Osteocyte (in vitro differentiated cells): ENCODE results near the gene DPPA5. TPM values are rescaled to one million over a fixed set of nuclear protein-coding genes. Genes with fewer than 3 reads are reported as not detected.

Experiments
- DNase-seq: peaks from one replicate; pipeline ENCODE4 v3.0.0; 2021; ENCODE audit warnings: mixed read lengths; ENCODE audit not compliant: unreplicated experiment; ENCODE audit errors: extremely low spot score
- H3K27ac Mint-ChIP-seq: one replicate; pipeline ENCODE4 v1.8.0; 2021; ENCODE audit warnings: mild to moderate bottlenecking, mixed read lengths; ENCODE audit not compliant: unreplicated experiment
- H3K27me3 Mint-ChIP-seq: one replicate; pipeline ENCODE4 v1.8.0; 2021; ENCODE audit warnings: mixed read lengths; ENCODE audit not compliant: unreplicated experiment
- H3K36me3 Mint-ChIP-seq: one replicate; pipeline ENCODE4 v1.8.0; 2021; ENCODE audit warnings: mixed read lengths; ENCODE audit not compliant: unreplicated experiment
- H3K4me1 Mint-ChIP-seq: one replicate; pipeline ENCODE4 v1.8.0; 2021; ENCODE audit warnings: mixed read lengths; ENCODE audit not compliant: unreplicated experiment
- H3K4me3 Mint-ChIP-seq: one replicate; pipeline ENCODE4 v1.8.0; 2021; ENCODE audit warnings: mild to moderate bottlenecking, moderate library complexity, mixed read lengths; ENCODE audit not compliant: unreplicated experiment
- H3K9me3 Mint-ChIP-seq: one replicate; pipeline ENCODE4 v1.8.0; 2021; ENCODE audit warnings: mixed read lengths; ENCODE audit not compliant: unreplicated experiment
- CTCF ChIP-seq: fragments of 200-600 bp; sonication (generic); IDR thresholded peaks from 2 replicates; pipeline ENCODE4 v1.5.0; 2021; ENCODE audit warnings: antibody characterized with exemption, mild to moderate bottlenecking, moderate library complexity
- long read RNA-seq: library from polyadenylated mRNA; unstranded; transcript quantifications from one replicate; pipeline ENCODE4 v2.0.0, GENCODE V29; 2021
- total RNA-seq: library from RNA; stranded (reverse); gene quantifications from 2 replicates; pipeline ENCODE4 v1.2.1, GENCODE V29; 2021

DPPA5 gene, protein sequence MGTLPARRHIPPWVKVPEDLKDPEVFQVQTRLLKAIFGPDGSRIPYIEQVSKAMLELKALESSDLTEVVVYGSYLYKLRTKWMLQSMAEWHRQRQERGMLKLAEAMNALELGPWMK
- total RNA-seq: not detected in 2 replicates
- long read RNA-seq: 0 reads

DNA sequence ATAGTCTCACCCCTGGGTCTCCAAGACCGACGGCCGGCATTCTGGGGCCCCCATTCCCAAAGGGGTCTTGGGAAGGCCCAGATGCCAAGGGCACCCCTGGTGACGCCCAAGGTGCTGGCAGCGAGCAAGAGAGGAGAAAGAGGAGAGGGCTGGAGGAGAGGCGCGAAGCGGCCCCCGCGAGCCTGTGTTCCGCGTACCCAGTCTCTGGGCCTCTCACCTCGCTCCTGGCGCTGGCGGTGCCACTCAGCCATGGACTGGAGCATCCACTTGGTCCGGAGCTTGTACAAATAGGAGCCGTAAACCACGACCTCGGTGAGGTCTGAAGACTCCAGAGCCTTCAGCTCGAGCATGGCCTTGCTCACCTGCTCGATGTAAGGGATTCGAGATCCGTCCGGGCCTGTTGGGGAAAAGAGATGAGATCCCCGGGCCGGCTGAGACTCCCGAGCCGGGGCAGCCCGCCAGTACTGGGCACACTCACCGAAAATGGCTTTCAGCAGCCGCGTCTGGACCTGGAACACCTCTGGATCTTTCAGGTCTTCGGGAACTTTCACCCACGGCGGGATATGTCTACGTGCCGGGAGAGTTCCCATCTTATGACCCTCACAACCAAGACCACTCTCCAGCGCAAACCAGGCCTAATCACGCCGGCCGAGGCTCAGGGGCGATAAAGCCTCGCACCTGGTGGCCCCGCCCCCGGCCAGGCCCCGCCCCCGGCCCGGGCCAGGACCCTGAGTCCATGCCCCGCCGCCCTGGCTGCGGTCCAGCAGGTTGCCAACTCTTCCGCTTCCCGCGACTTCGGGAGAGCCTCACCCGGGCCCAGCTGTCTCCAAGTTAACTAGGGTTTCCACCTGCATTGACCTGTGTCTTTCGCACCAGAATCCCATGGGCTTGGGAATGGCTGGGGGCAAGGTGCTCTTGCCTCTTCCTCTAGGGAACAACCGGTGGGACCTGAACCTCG lies at the start of gene DPPA5:
Gene DPPA5 (minus strand): TSS at position 641 of the 958 bp plus-strand sequence. CDS start 51 bp downstream, at position 590.
- peaks cover 24% of the 10 kb centered on the region for H3K27me3 Mint-ChIP-seq
- no peaks in the 10 kb centered on the region for H3K36me3 Mint-ChIP-seq
- H3K4me1 Mint-ChIP-seq: no peaks in the 10 kb centered on the region
- no peak for TF ChIP-seq CTCF
- H3K9me3 Mint-ChIP-seq: no peaks in the 10 kb centered on the region
- no peak within 1 kb of the TSS for H3K27ac Mint-ChIP-seq
- no peak within 1 kb of the TSS for H3K4me3 Mint-ChIP-seq
- no peak for DNase-seq

GRCh38 chr6:73400656-73401055 lies 46.6 kb upstream of the DPPA5 start:
- H3K4me3 Mint-ChIP-seq: no peak overlapping the region
- DNase-seq: no peak
- peaks cover 4% of the 10 kb centered on the region for H3K27me3 Mint-ChIP-seq
- no peaks in the 10 kb centered on the region for H3K4me1 Mint-ChIP-seq
- H3K9me3 Mint-ChIP-seq: no peaks in the 10 kb centered on the region
- H3K36me3 Mint-ChIP-seq: no peaks in the 10 kb centered on the region
- TF ChIP-seq CTCF: no peak
- H3K27ac Mint-ChIP-seq: no peak overlapping the region

- H3K27me3 Mint-ChIP-seq: no peaks in the 10 kb centered on the region
- peak; percentile 48 for DNase-seq
- H3K27ac Mint-ChIP-seq: no peak overlapping the region
- H3K9me3 Mint-ChIP-seq: no peaks in the 10 kb centered on the region
- H3K4me1 Mint-ChIP-seq: no peaks in the 10 kb centered on the region
- H3K36me3 Mint-ChIP-seq: no peaks in the 10 kb centered on the region
- TF ChIP-seq CTCF: no peak
- no peak overlapping the region for H3K4me3 Mint-ChIP-seq
These were observed 41.8 kb upstream of the DPPA5 start for GRCh38 chr6:73395875-73396274.

DNA sequence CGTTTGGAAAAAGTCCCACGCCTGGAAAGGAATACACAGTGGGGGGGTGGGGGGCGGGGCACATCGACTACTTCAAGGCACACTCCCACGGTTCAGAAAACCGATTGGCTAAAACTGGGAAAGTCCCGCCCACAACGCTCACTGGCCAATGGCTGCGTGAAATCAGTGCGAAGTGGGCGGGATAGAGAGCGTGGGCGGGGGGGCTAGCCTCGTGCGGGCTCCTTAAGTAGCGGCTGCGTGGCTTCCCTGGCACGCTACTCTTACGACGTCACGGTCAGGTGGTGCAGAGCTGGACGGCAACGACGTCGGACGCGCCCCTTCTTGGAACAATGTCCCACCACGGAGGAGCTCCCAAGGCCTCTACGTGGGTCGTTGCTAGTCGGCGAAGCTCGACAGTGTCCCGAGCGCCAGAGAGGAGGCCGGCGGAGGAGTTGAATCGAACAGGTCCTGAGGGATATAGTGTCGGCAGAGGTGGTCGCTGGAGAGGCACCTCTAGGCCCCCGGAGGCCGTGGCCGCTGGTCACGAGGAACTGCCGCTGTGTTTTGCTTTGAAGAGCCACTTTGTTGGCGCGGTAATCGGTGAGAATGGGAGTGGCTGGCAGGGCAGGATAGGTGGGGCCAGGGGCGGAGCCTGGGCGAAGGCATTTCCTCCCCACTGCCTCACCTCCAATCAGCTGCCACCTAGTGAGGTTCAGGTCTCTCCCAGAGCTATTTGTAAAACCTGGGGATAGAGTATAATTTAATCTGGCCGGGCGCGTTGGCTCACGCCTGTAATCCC lies 40.7 kb upstream of the DPPA5 start, which contains the start of gene DDX43:
Gene DDX43 (plus strand): TSS at position 252 of the 778 bp plus-strand sequence. CDS start 78 bp downstream, at position 330.
- no peak for TF ChIP-seq CTCF
- no peaks in the 10 kb centered on the region for H3K27me3 Mint-ChIP-seq
- no peak within 1 kb of the TSS for H3K27ac Mint-ChIP-seq
- DNase-seq: peak; percentile 75
- H3K4me3 Mint-ChIP-seq: no peak within 1 kb of the TSS
- no peaks in the 10 kb centered on the region for H3K9me3 Mint-ChIP-seq
- H3K36me3 Mint-ChIP-seq: no peaks in the 10 kb centered on the region
- no peaks in the 10 kb centered on the region for H3K4me1 Mint-ChIP-seq
